ENCODE data around the gene PAPSS1. TPM values are rescaled to one million over a fixed set of nuclear protein-coding genes. Genes with fewer than 3 reads are reported as not detected.

The PAPSS1 gene
- total and polyA plus RNA-seq, 9 of the 15 experiments (the other 6 are each of a cell fraction or from before 2014, with no cell fraction given) = 21.1 to 53.9 (median 41.9) TPM

GRCh38 chr4:107757283-107757682 is 37.2 kb upstream of the PAPSS1 start (continued):
- TF ChIP-seq REST (IDR thresholded peaks at IDR 0.05; ENCODE audit: borderline replicate concordance) (no peak), REST (CRISPR knock-in tag; IDR thresholded peaks at IDR 0.05; ENCODE audit: low read depth) (no peak), TCF15 (CRISPR knock-in tag; IDR thresholded peaks at IDR 0.05) (no peak), ZNF778 (CRISPR knock-in tag; IDR thresholded peaks at IDR 0.05) (no peak), MTA3 (IDR thresholded peaks at IDR 0.05; ENCODE audit: borderline replicate concordance) (no peak), RBM34 (IDR thresholded peaks at IDR 0.05; ENCODE audit: borderline replicate concordance, insufficient read depth, low read length) (no peak), PHB2 (IDR thresholded peaks at IDR 0.05; ENCODE audit: low read depth) (no peak)

All from K562 (cell line).